Measurements from ENCODE around the gene PCYT2. TPM values are rescaled to one million over a fixed set of nuclear protein-coding genes. Genes with fewer than 3 reads are reported as not detected.

PCYT2 gene
- total RNA-seq, 1 experiment from 2014 or later, result 51.5 TPM

DNA sequence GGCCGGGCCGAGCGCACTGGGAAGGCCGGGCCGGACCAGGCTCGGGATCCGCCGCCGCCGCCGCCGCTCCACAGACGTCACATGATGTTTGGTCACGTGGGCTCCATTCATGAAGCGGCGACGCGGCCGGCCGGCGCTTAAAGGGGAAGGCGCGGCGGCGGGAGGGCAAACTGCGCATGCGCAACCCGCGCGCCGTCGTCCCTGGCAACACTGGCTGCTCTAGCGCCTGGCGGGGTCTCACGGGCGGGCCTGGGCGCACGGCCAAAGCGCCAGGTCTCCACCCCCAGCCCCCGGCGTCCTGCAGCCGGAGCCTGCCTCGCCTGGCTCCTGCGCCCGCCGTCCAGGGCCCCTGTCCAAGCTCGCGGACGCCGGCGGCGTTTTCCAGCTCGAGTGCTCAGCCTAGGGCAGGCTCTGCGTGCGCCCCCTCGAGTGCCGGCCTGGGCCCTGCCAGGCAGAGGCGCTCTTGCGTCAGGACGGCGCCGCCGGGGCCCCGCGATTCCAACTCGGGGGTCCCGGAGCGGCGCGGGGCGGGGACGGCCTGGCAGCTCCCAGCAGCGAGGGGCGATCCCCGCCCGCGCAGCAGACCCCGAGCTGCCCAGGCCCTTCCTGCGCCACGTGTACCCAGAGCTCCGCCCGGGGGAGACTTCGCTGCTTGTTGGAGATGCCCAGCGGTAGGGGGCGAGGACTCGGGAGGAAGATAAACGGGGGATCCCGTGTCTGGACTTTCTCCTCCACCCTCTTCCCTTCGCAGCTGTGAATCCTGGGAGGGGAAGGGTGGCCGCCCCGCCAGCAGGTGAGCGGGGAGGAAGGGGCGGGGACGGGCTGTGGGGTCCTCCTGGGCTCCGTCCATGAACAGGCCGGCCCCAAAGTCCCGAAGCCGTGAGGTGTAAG, 16.7 kb upstream of the PCYT2 start, which contains the start of gene MAFG:
Gene MAFG, minus strand, starts transcription at position 83 of the 891 bp plus-strand sequence. CDS start 4,550 bp downstream, outside the sequence.
- CTCF ChIA-PET, result interaction anchor here (0.7 to 2.1 kb wide), 9 partner anchors 8 to 110 kb away, joined by 3 to 7 read pairs (median 5); partner anchors contain the start of genes ARHGDIA, CENPX, DCXR and LRRC45
- H3K4me1 ChIP-seq (ENCODE audit: control insufficient read depth in 1 of 2, insufficient read depth in 2 of 2, low read length in 2 of 2), result peaks cover 44 to 77% of the 10 kb centered on the region in 2 experiments
- H2AFZ ChIP-seq (ENCODE audit: low read depth, low read length, poor library complexity, severe bottlenecking), result no peak within 1 kb of the TSS
- DNase-seq (ENCODE audit: low read depth, low spot score) (peak; percentile 87), ATAC-seq (peak; percentile 62)
- H3K27ac ChIP-seq (ENCODE audit: low read depth, low read length), result peak within 1 kb of the TSS; percentile 97
- no peaks in the 10 kb centered on the region for H3K9me3 ChIP-seq (ENCODE audit: control insufficient read depth in 1 of 2, insufficient read depth in 1 of 2, low read depth in 1 of 2, low read length in 2 of 2)
- no TSS peak for BruUV-seq (replicated peaks)
- peak within 1 kb of the TSS; percentile 89 to 93 for H3K4me3 ChIP-seq (replicated peaks in 1 of 2; ENCODE audit: low read depth in 1 of 2, low read length in 2 of 2)
- no peaks in the 10 kb centered on the region for H3K9me2 ChIP-seq (ENCODE audit: insufficient read depth)
- POLR2A ChIA-PET, result interaction anchor here (0.7 to 4.6 kb wide), 5 partner anchors 9 to 215 kb away, joined by 3 to 18 read pairs (median 4); partner anchors contain the start of genes CENPX, LRRC45 and PYCR1
- peaks cover 48% of the 10 kb centered on the region for H3K79me2 ChIP-seq (ENCODE audit: insufficient read depth, low read length)
- H3K27me3 ChIP-seq (ENCODE audit: insufficient read depth, low read length), result no peaks in the 10 kb centered on the region
- H3K9ac ChIP-seq (ENCODE audit: low read length), result peak within 1 kb of the TSS; percentile 91
- intact Hi-C loops (cut with micrococcal nuclease), result loop anchor here (5.0 kb wide), 1 partner anchor 56 kb away; the partner anchor contains the start of gene ARHGDIA
- H3K4me2 ChIP-seq (ENCODE audit: low read length), result peak within 1 kb of the TSS; percentile 95
- H4K20me1 ChIP-seq (ENCODE audit: insufficient read depth), result no peaks in the 10 kb centered on the region
- peaks cover 0 to 5% of the 10 kb centered on the region in 2 experiments; a peak in 1 of 4 replicates for H3K36me3 ChIP-seq (ENCODE audit: control insufficient read depth in 1 of 2, insufficient read depth in 2 of 2, low read length in 2 of 2)
- TF ChIP-seq SP1 (IDR thresholded peaks at IDR 0.05; ENCODE audit: low read depth), result no peak; the same call in 1 of the 2 replicates
- TF ChIP-seq, protein P1, sequence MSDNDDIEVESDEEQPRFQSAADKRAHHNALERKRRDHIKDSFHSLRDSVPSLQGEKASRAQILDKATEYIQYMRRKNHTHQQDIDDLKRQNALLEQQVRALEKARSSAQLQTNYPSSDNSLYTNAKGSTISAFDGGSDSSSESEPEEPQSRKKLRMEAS (IDR thresholded peaks at IDR 0.05), result peak; percentile 88
- TF ChIP-seq, protein P2, sequence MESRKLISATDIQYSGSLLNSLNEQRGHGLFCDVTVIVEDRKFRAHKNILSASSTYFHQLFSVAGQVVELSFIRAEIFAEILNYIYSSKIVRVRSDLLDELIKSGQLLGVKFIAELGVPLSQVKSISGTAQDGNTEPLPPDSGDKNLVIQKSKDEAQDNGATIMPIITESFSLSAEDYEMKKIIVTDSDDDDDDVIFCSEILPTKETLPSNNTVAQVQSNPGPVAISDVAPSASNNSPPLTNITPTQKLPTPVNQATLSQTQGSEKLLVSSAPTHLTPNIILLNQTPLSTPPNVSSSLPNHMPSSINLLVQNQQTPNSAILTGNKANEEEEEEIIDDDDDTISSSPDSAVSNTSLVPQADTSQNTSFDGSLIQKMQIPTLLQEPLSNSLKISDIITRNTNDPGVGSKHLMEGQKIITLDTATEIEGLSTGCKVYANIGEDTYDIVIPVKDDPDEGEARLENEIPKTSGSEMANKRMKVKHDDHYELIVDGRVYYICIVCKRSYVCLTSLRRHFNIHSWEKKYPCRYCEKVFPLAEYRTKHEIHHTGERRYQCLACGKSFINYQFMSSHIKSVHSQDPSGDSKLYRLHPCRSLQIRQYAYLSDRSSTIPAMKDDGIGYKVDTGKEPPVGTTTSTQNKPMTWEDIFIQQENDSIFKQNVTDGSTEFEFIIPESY (IDR thresholded peaks at IDR 0.05; ENCODE audit: extremely low read depth, insufficient replicate concordance, low read length), result peak; percentile 8
- TF ChIP-seq CBX3 (IDR thresholded peaks at IDR 0.05; ENCODE audit: low read depth), result no peak
- peak; percentile 81 for TF ChIP-seq TCF7L2 (IDR thresholded peaks at IDR 0.05; ENCODE audit: borderline replicate concordance, extremely low read depth, insufficient read depth, insufficient read length)
- TF ChIP-seq ZFX (IDR thresholded peaks at IDR 0.05), result peak; percentile 79
- TF ChIP-seq POLR2A (IDR thresholded peaks at IDR 0.05; ENCODE audit: borderline replicate concordance, extremely low read depth, insufficient read depth, insufficient read length), result peak; percentile 24
- peak; percentile 84 for TF ChIP-seq SIN3A (IDR thresholded peaks at IDR 0.05; ENCODE audit: low read depth)
- TF ChIP-seq EGR1 (IDR thresholded peaks at IDR 0.05; ENCODE audit: low read depth), result no peak
- TF ChIP-seq, protein P3, sequence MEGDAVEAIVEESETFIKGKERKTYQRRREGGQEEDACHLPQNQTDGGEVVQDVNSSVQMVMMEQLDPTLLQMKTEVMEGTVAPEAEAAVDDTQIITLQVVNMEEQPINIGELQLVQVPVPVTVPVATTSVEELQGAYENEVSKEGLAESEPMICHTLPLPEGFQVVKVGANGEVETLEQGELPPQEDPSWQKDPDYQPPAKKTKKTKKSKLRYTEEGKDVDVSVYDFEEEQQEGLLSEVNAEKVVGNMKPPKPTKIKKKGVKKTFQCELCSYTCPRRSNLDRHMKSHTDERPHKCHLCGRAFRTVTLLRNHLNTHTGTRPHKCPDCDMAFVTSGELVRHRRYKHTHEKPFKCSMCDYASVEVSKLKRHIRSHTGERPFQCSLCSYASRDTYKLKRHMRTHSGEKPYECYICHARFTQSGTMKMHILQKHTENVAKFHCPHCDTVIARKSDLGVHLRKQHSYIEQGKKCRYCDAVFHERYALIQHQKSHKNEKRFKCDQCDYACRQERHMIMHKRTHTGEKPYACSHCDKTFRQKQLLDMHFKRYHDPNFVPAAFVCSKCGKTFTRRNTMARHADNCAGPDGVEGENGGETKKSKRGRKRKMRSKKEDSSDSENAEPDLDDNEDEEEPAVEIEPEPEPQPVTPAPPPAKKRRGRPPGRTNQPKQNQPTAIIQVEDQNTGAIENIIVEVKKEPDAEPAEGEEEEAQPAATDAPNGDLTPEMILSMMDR (IDR thresholded peaks at IDR 0.05 in 2 of 3, conservative IDR thresholded peaks at IDR 0.05 in 1 of 3; ENCODE audit: borderline replicate concordance in 1 of 3, insufficient read depth in 1 of 3, low read depth in 2 of 3, low read length in 2 of 3), result peak in 2 of 3 experiments; percentile 65 to 69; a peak in 5 of 6 replicates
- peak; percentile 67 for TF ChIP-seq POLR2AphosphoS5 (IDR thresholded peaks at IDR 0.05; ENCODE audit: low read depth, low read length)
- RAD21 ChIA-PET (ENCODE audit: low non-redundant PET in 1 of 2, low total read pairs in 2 of 2, uncharacterized antibody in 2 of 2, unreplicated experiment in 2 of 2), result interaction anchor here in 1 of 2 experiments (0.7 kb wide), 2 partner anchors 50 to 68 kb away, joined by 3 read pairs; no protein-coding TSS in a partner anchor
